BJ (cell line): ENCODE measurements around the gene UXS1. TPM values are rescaled to one million over a fixed set of nuclear protein-coding genes. Genes with fewer than 3 reads are reported as not detected.

Source experiments
- CTCF ChIA-PET: fragments of 350-600 bp; formaldehyde crosslinking; extraction: SDS; loops from one replicate; lab custom pipeline; 2021; ENCODE audit warnings: antibody characterized with exemption, inconsistent platforms; lab: Yijun Ruan, JAX
- POLR2A ChIA-PET: fragments of 300-600 bp; sonication (Branson Sonifier 250); formaldehyde crosslinking; extraction: SDS; loops from one replicate; lab custom pipeline; 2021; ENCODE audit warnings: antibody characterized with exemption; lab: Charles Lee
- DNase-seq: peaks from one replicate; pipeline ENCODE4 v3.0.0-alpha.2; 2011; ENCODE audit warnings: low read depth
- H3K27me3 ChIP-seq: 2 replicates; pipeline ENCODE4 v1.6.0; 2011; ENCODE audit warnings: low read length; ENCODE audit not compliant: control insufficient read depth, insufficient read depth
- H3K36me3 ChIP-seq: 2 replicates; pipeline ENCODE4 v1.5.1; 2011; ENCODE audit warnings: low read length; ENCODE audit not compliant: control insufficient read depth, insufficient read depth
- H3K4me3 ChIP-seq: 2 replicates; pipeline ENCODE4 v1.5.1; 2011; ENCODE audit warnings: low read depth, mild to moderate bottlenecking, control low read depth, low read length
- polyA plus RNA-seq: library from polyadenylated mRNA; depleted of rRNA; stranded (reverse); fragments of >200 nt; gene quantifications from 2 replicates; pipeline ENCODE4 v1.2.3, GENCODE V29; 2011
- TF ChIP-seq, protein P1 (sequence below): IDR thresholded peaks from 2 replicates; pipeline ENCODE4 v1.5.1; 2011; ENCODE audit warnings: low read depth, mild to moderate bottlenecking, control low read depth, inconsistent platforms, low read length, moderate library complexity; ENCODE audit not compliant: insufficient read depth

UXS1 gene
- polyA plus RNA-seq, 1 experiment, result 46.3 TPM

DNA sequence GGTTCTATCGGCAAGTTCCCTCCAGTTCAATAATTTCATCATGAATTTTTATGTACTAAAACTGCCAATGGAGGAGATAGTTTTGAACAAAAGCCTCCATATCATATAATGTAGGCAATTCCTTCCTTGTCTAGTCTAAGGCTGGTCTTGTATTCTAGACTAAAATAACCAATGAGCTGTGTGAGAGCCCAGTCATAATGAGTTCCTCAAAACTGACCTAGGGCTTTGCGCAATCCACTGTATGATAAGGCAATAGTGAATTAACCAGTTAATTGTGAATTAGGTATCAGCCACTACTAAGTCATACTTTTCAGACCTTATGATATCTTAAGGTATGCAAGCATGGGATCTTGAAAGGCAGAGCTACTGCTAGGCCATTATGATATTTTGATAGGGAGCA lies 7.6 kb upstream of the UXS1 start:
- CTCF ChIA-PET, result interaction anchor here (0.8 kb wide), 1 partner anchor 381 kb away, joined by 3 read pairs; no protein-coding TSS in a partner anchor
- H3K4me3 ChIP-seq, result no peak overlapping the region
- POLR2A ChIA-PET, result interaction anchor here (0.6 to 1.0 kb wide), 2 partner anchors 48 to 55 kb away, joined by 3 read pairs; no protein-coding TSS in a partner anchor
- TF ChIP-seq, protein P1, sequence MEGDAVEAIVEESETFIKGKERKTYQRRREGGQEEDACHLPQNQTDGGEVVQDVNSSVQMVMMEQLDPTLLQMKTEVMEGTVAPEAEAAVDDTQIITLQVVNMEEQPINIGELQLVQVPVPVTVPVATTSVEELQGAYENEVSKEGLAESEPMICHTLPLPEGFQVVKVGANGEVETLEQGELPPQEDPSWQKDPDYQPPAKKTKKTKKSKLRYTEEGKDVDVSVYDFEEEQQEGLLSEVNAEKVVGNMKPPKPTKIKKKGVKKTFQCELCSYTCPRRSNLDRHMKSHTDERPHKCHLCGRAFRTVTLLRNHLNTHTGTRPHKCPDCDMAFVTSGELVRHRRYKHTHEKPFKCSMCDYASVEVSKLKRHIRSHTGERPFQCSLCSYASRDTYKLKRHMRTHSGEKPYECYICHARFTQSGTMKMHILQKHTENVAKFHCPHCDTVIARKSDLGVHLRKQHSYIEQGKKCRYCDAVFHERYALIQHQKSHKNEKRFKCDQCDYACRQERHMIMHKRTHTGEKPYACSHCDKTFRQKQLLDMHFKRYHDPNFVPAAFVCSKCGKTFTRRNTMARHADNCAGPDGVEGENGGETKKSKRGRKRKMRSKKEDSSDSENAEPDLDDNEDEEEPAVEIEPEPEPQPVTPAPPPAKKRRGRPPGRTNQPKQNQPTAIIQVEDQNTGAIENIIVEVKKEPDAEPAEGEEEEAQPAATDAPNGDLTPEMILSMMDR, result no peak
- no peaks in the 10 kb centered on the region for H3K36me3 ChIP-seq
- 0 out of 2 replicates have a peak, but pooled peaks cover 1% of the 10 kb centered on the region for H3K27me3 ChIP-seq
- DNase-seq, result no peak

DNA sequence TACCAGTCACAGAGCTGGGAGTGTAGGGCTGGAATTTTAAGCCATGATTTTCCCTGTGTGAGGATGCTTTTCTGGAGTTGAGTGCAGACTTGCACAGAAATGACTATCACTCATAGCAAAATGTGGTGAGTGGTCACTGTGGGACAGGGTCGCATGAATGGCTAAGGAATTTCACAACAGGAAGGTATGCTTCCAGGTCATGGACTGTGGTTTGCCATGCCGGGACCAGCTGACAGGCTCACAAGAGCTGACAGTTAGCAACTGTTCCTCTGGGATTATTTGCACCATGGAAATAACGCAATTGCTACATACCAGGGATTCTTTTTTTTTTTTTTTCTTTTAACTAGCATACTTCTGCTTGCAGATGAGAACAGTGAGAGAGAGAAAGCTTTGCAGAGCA lies 3.8 kb upstream of the UXS1 start:
- CTCF ChIA-PET, result no interaction called here
- peak; percentile 93 for DNase-seq
- POLR2A ChIA-PET, result interaction anchor here (0.6 kb wide), 1 partner anchor 390 kb away, joined by 4 read pairs; no protein-coding TSS in a partner anchor

DNA sequence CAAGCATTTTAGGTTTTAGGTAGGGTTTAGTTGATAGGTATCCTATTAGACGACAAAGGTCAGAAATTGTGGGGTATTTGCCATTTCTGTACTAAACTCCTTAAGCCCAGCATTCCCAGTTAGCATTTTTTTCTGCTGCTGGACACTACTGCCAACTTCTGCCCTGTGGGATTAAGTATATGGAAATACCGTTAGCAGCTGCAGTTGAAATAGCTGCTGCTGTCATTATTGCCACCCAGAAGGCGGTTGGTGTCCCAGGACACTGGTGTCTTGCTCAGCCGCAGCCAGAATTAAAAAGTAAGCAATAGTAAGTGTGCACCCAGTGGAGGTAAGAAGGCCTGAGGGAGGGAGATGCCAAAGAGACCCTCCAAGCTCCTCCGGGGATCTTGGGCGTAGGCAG lies 1.9 kb upstream of the UXS1 start:
- TF ChIP-seq, protein P1, result no peak
- H3K36me3 ChIP-seq, result no peaks in the 10 kb centered on the region
- POLR2A ChIA-PET, result no interaction called here
- DNase-seq, result no peak
- CTCF ChIA-PET, result no interaction called here
- H3K27me3 ChIP-seq, result 0 out of 2 replicates have a peak, but pooled peaks cover 1% of the 10 kb centered on the region
- no peak overlapping the region for H3K4me3 ChIP-seq

More for the DNA sequence above, 3.8 kb upstream of the UXS1 start:
- Histone ChIP-seq H3K36me3 (no peaks in the 10 kb centered on the region), H3K4me3 (no peak overlapping the region), H3K27me3 (0 out of 2 replicates have a peak, but pooled peaks cover 1% of the 10 kb centered on the region)
- TF ChIP-seq, protein P1, result no peak

DNA sequence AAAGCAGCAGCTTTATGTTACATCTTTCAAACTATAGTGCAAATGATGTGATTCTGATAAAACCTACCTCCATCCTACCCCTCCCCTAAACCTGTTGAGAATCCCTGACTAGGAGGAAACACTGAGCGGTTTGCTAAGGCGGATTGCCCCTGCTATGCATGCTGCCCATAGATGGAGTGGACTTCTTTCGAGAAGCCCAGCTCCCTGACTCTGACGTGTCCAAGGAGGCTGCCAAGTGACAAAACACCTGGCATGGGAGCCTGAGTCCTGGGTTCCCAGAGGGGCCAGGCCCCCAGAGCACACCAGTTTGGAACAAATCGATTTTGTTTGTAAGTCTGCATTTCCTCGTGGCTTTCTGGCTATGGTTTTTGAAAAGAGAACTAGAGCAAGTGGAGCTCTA lies 1.4 kb upstream of the UXS1 start:
- ChIA-PET POLR2A (no interaction called here), CTCF (no interaction called here)
- no peak for DNase-seq
- 0 out of 2 replicates have a peak, but pooled peaks cover 1% of the 10 kb centered on the region for H3K27me3 ChIP-seq
- TF ChIP-seq, protein P1, result no peak
- H3K4me3 ChIP-seq, result no peak overlapping the region
- H3K36me3 ChIP-seq, result no peaks in the 10 kb centered on the region

DNA sequence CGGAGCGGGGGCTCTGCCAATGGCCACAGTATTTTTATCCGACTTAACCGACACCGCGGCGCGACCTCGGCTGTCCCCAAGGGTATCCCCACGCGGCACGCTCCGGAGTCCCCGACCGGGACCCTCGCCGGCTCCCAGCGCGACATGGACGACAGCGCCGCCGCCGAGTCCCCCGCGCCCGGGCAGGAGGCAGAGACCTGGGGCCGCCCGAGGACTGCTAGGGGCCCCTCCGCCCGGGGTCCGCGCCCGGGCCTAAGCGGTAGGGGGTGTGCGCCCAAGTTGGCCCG lies 468 bp downstream of the UXS1 start:
- POLR2A ChIA-PET, result no interaction called here
- TF ChIP-seq, protein P1, result no peak
- Histone ChIP-seq H3K4me3 (peak overlapping the region; percentile 72), H3K36me3 (no peaks in the 10 kb centered on the region), H3K27me3 (no peaks in the 10 kb centered on the region)
- CTCF ChIA-PET, result no interaction called here
- DNase-seq, result no peak
